Mammary epithelial cell (primary cell): ENCODE measurements around the gene HEXD.

Experiments used
- CTCF ChIP-seq, 2 donors: IDR thresholded peaks in 1 of 2; conservative IDR thresholded peaks in 1 of 2; 2 replicates each; pipeline ENCODE4 v1.5.1; 2011 to 2012; ENCODE audit warnings: inconsistent platforms in 2 of 2, low read length in 2 of 2, mild to moderate bottlenecking in 2 of 2, control low read depth in 1 of 2, low read depth in 1 of 2; ENCODE audit not compliant: insufficient read depth in 1 of 2; ENCODE audit errors: extremely low read depth in 1 of 2
- EZH2 ChIP-seq: IDR thresholded peaks from 2 replicates; pipeline ENCODE4 v1.6.1; 2012; ENCODE audit warnings: low read length, inconsistent platforms, borderline replicate concordance

- TF ChIP-seq CTCF (conservative IDR thresholded peaks at IDR 0.05 in 1 of 2, IDR thresholded peaks at IDR 0.05 in 1 of 2; ENCODE audit: extremely low read depth in 1 of 2, insufficient read depth in 1 of 2, low read depth in 1 of 2, low read length in 2 of 2) (no peak), EZH2 (no peak)
Measured at GRCh38 chr17:82458885-82459424, 40.8 kb downstream of the HEXD start.
